HepG2 (cell line): ENCODE measurements around the gene RECQL. TPM values are rescaled to one million over a fixed set of nuclear protein-coding genes. Genes with fewer than 3 reads are reported as not detected.
A peak's percentile ranks its signal among the peaks of the same experiment; 100 is the strongest.

Experiments
- ATAC-seq: fragments of 200-7000 bp; cut with Tn5 transposase; 3 replicates; pipeline ENCODE4 v1.9.1; 2020; ENCODE audit warnings: mild to moderate bottlenecking, moderate library complexity
- BruUV-seq: library from RNA; stranded (reverse); fragments of 400-500 nt; replicated peaks from 2 replicates; lab custom pipeline; 2021; lab: Mats Ljungman, UMichigan
- CTCF ChIA-PET: fragments of 300-600 bp; formaldehyde crosslinking; extraction: SDS; loops from one replicate; lab custom pipeline; 2021; ENCODE audit warnings: low total read pairs, inconsistent platforms, low intra/inter-chr PET ratio; lab: Yijun Ruan, JAX
- POLR2A ChIA-PET: fragments of 350-600 bp; sonication (Branson Sonifier 250); formaldehyde crosslinking; loops from one replicate; lab custom pipeline; 2020; ENCODE audit warnings: antibody characterized with exemption, inconsistent platforms; lab: Yijun Ruan, JAX
- DNase-seq: peaks from one replicate; pipeline ENCODE4 v3.0.0-alpha.2; 2015; ENCODE audit warnings: low spot score
- FAIRE-seq: peaks from 3 replicates; lab custom pipeline; 2011; peaks lifted over from hg19 to GRCh38; lab: Jason Lieb, UNC
- H2AFZ ChIP-seq: one replicate; pipeline ENCODE4 v1.6.1; 2011; ENCODE audit warnings: low read length, inconsistent platforms
- H3K27ac ChIP-seq: fragments of 300-600 bp; 3 replicates; pipeline ENCODE4 v1.8.0; 2011; ENCODE audit warnings: mixed run types, mild to moderate bottlenecking, mixed read lengths, low read length, inconsistent platforms; ENCODE audit not compliant: insufficient read depth; ENCODE audit errors: extremely low read length
- H3K27me3 ChIP-seq, 2 experiments: fragments of 200-600 bp in 1 of 2; 2 replicates in 1 of 2; 3 replicates in 1 of 2; pipeline versions ENCODE4 v1.6.0 to v1.8.0; 2011; ENCODE audit warnings: low read length in 2 of 2, mild to moderate bottlenecking in 2 of 2, moderate library complexity in 2 of 2, inconsistent platforms in 1 of 2; ENCODE audit not compliant: insufficient read depth in 2 of 2, control insufficient read depth in 1 of 2
- H3K36me3 ChIP-seq, 2 experiments: fragments of 200-600 bp in 1 of 2; replicated peaks in 1 of 2; 2 replicates in 1 of 2; 3 replicates in 1 of 2; pipeline versions ENCODE4 v1.5.1 to v1.8.0; 2011; ENCODE audit warnings: low read length in 2 of 2, inconsistent platforms in 1 of 2; ENCODE audit not compliant: insufficient read depth in 2 of 2, control insufficient read depth in 1 of 2
- H3K4me1 ChIP-seq: 2 replicates; pipeline ENCODE4 v1.5.1; 2012; ENCODE audit warnings: low read length, inconsistent platforms; ENCODE audit not compliant: insufficient read depth
- H3K4me2 ChIP-seq: 2 replicates; pipeline ENCODE4 v1.6.0; 2011; ENCODE audit warnings: low read depth, low read length, inconsistent platforms
- H3K4me3 ChIP-seq, 3 experiments: fragments of 200-600 bp in 1 of 3; sonication (generic), shearing (Covaris generic) in 1 of 3; replicated peaks in 1 of 3; 2 replicates each; pipeline ENCODE4 v1.5.1; 2011 to 2016; ENCODE audit warnings: low read length in 3 of 3, inconsistent platforms in 2 of 3, low read depth in 2 of 3, mild to moderate bottlenecking in 2 of 3, control low read depth in 1 of 3, mixed read lengths in 1 of 3; ENCODE audit not compliant: insufficient read depth in 1 of 3
- H3K79me2 ChIP-seq: one replicate; pipeline ENCODE4 v1.6.1; 2011; ENCODE audit warnings: low read length, inconsistent platforms; ENCODE audit not compliant: insufficient read depth
- H3K9ac ChIP-seq: 2 replicates; pipeline ENCODE4 v1.6.0; 2011; ENCODE audit warnings: mild to moderate bottlenecking, low read depth, low read length, inconsistent platforms; ENCODE audit not compliant: insufficient read depth
- H3K9me3 ChIP-seq: 2 replicates; pipeline ENCODE4 v1.5.1; 2012; ENCODE audit warnings: mild to moderate bottlenecking, low read length
- H4K20me1 ChIP-seq: 2 replicates; pipeline ENCODE4 v1.6.0; 2011; ENCODE audit warnings: inconsistent platforms, mild to moderate bottlenecking, low read length, moderate library complexity; ENCODE audit not compliant: insufficient read depth
- ATF7 ChIP-seq, 2 experiments: fragments of 450-650 bp in 1 of 2; sonication (generic) in 1 of 2; formaldehyde crosslinking in 1 of 2; IDR thresholded peaks; 2 replicates each; pipeline versions ENCODE4 v1.4.0 to v1.6.1; 2016 to 2020; ENCODE audit warnings: antibody characterized with exemption in 1 of 2, mild to moderate bottlenecking in 1 of 2, missing genetic modification reagents in 1 of 2
- BCL3 ChIP-seq: sonication (generic); formaldehyde crosslinking; IDR thresholded peaks from 2 replicates; pipeline ENCODE4 v1.5.1; 2020; ENCODE audit warnings: mild to moderate bottlenecking, missing genetic modification reagents, moderate library complexity
- IKZF4 ChIP-seq: sonication (generic); formaldehyde crosslinking; IDR thresholded peaks from 2 replicates; pipeline ENCODE4 v1.5.1; 2020; ENCODE audit warnings: borderline replicate concordance, mild to moderate bottlenecking, low read depth, missing genetic modification reagents; ENCODE audit errors: not compliant biosample characterization
- MAX ChIP-seq: IDR thresholded peaks from 2 replicates; pipeline ENCODE4 v1.6.1; 2012; ENCODE audit warnings: inconsistent platforms
- NR2F2 ChIP-seq: IDR thresholded peaks from 2 replicates; pipeline ENCODE4 v1.6.1; 2012; ENCODE audit warnings: low read depth, inconsistent platforms, borderline replicate concordance
- SP1 ChIP-seq, 2 experiments: fragments of 450-650 bp in 1 of 2; sonication (generic) in 1 of 2; formaldehyde crosslinking in 1 of 2; IDR thresholded peaks; 2 replicates each; pipeline versions ENCODE4 v1.4.0 to v1.6.1; 2016 to 2020; ENCODE audit warnings: missing genetic modification reagents in 1 of 2
- WGBS: methylation state at CpG from one replicate; pipeline ENCODE4 v1.1.6; 2017; ENCODE audit warnings: low lambda C conversion rate; 5-methylcytosine and 5-hydroxymethylcytosine counted together
- in situ Hi-C: cut with HindIII; loops from 2 replicates; pipeline ENCODE4 v1.10.0; 2017; ENCODE audit warnings: low pct_unique_long_range_greater_than_20kb; ENCODE audit not compliant: extremely low pct_ligation_motif_present
- intact Hi-C: fragments of 100-400 bp; cut with micrococcal nuclease; formaldehyde crosslinking; loops from one replicate; pipeline ENCODE4 v1.10.0; 2022; ENCODE audit not compliant: unreplicated experiment
- polyA plus RNA-seq, 8 experiments: library from polyadenylated mRNA; depleted of rRNA in 3 of 8; stranded (reverse) in 7 of 8; unstranded in 1 of 8; fragments of >200 nt; fragmentation: Illumina TruSeq in 4 of 8; extraction: Trizol in 4 of 8; gene quantifications; 2 replicates each; pipeline versions ENCODE4 v1.2.1 to v1.2.3, GENCODE V29; 2011 to 2016; ENCODE audit warnings: low read depth in 4 of 8, missing spikeins in 1 of 8, mixed read lengths in 1 of 8; ENCODE audit not compliant: insufficient read depth in 1 of 8
- total RNA-seq, 5 experiments: library from RNA; depleted of rRNA; stranded (reverse); fragments of >200 nt; fragmentation: Illumina TruSeq; extraction: Trizol; gene quantifications; 2 replicates each; pipeline ENCODE4 v1.2.3, GENCODE V29; 2016; ENCODE audit warnings: low read depth in 1 of 5
- TF ChIP-seq, protein P1 (sequence below): sonication (generic); formaldehyde crosslinking; IDR thresholded peaks from 2 replicates; pipeline ENCODE4 v1.8.0; 2022; ENCODE audit warnings: mild to moderate bottlenecking, missing genetic modification reagents, borderline replicate concordance
- TF ChIP-seq, protein P2 (sequence below): sonication (generic); formaldehyde crosslinking; IDR thresholded peaks from 2 replicates; pipeline ENCODE4 v1.4.0; 2020; ENCODE audit warnings: missing genetic modification reagents
- TF ChIP-seq, protein P3 (sequence below): IDR thresholded peaks from 2 replicates; pipeline ENCODE4 v1.6.1; 2012; ENCODE audit warnings: low read depth, low read length, improper control_type of control experiment
- TF ChIP-seq, protein P4 (sequence below): sonication (generic); formaldehyde crosslinking; IDR thresholded peaks from 2 replicates; pipeline ENCODE4 v1.4.0; 2020; ENCODE audit warnings: missing genetic modification reagents
- TF ChIP-seq, protein P5 (sequence below): sonication (generic); formaldehyde crosslinking; IDR thresholded peaks from 2 replicates; pipeline ENCODE4 v1.5.0; 2020; ENCODE audit warnings: mild to moderate bottlenecking, missing genetic modification reagents, borderline replicate concordance

The RECQL gene
- total and polyA plus RNA-seq, 2 of the 13 experiments (the other 11 are each of a cell fraction or from before 2014, with no cell fraction given) = 7.2 to 41.5 TPM

DNA sequence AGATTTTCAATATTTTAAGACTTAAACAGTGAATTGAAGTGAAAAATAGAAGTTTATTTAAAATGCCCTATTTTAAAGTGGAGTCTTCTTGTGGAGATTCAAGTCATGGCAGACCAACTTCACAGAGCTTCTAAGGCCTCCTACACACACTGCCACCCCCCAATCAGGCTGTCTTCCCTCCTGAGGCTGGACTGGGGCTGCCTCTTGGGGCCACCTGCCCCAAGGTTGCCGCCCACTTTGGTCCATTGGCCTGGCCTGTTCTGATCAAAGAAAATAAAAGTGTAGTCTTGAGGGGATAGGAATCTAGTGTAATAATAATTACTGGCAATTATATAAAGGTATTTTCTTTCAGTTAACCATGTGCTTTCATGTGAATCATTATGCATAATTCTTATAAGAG is 1.4 kb upstream of the RECQL start:
- POLR2A ChIA-PET = no interaction called here
- BruUV-seq = TSS peak; percentile 56
- no peaks in the 10 kb centered on the region for H3K9me3 ChIP-seq

More for the DNA sequence above, 1.4 kb upstream of the RECQL start:
- Histone ChIP-seq H3K9ac (peak overlapping the region; percentile 88), H3K27ac (no peak overlapping the region), H3K4me3 (peak overlapping the region; percentile 87 to 95 (median 95)), H3K36me3 (peaks cover 0 to 10% of the 10 kb centered on the region in 2 experiments; a peak in 2 of 5 replicates), H2AFZ (no peak overlapping the region), H3K4me2 (peak overlapping the region; percentile 76), H3K27me3 (no peaks in the 10 kb centered on the region; a peak in 1 of 5 replicates), H3K79me2 (peaks cover 55% of the 10 kb centered on the region), H3K4me1 (peaks cover 33% of the 10 kb centered on the region), H4K20me1 (peaks cover 3% of the 10 kb centered on the region; the same call in 1 of the 2 replicates)
- in situ Hi-C loops = loop anchor here (25.0 kb wide), 1 partner anchor 534 kb away; the partner anchor contains the start of gene CMAS
- CTCF ChIA-PET = no interaction called here
- FAIRE-seq (no peak), ATAC-seq (no peak), DNase-seq (no peak)
- intact Hi-C loops = loop anchor here (10.0 kb wide), 1 partner anchor 152 kb away; the partner anchor contains the start of gene LDHB
- 67% methylated on average over 1 of the region's 1 CpG for WGBS
- TF ChIP-seq, protein P1, sequence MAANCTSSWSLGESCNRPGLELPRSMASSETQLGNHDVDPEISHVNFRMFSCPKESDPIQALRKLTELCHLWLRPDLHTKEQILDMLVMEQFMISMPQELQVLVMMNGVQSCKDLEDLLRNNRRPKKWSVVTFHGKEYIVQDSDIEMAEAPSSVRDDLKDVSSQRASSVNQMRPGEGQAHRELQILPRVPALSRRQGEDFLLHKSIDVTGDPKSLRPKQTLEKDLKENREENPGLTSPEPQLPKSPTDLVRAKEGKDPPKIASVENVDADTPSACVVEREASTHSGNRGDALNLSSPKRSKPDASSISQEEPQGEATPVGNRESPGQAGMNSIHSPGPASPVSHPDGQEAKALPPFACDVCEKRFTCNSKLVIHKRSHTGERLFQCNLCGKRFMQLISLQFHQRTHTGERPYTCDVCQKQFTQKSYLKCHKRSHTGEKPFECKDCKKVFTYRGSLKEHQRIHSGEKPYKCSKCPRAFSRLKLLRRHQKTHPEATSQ (CRISPR knock-in tag) = no peak
- TF ChIP-seq, protein P2, sequence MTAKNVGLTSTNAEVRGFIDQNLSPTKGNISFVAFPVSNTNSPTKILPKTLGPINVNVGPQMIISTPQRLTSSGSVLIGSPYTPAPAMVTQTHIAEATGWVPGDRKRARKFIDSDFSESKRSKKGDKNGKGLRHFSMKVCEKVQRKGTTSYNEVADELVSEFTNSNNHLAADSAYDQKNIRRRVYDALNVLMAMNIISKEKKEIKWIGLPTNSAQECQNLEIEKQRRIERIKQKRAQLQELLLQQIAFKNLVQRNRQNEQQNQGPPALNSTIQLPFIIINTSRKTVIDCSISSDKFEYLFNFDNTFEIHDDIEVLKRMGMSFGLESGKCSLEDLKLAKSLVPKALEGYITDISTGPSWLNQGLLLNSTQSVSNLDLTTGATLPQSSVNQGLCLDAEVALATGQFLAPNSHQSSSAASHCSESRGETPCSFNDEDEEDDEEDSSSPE (CRISPR knock-in tag) = no peak
- TF ChIP-seq, protein P3, sequence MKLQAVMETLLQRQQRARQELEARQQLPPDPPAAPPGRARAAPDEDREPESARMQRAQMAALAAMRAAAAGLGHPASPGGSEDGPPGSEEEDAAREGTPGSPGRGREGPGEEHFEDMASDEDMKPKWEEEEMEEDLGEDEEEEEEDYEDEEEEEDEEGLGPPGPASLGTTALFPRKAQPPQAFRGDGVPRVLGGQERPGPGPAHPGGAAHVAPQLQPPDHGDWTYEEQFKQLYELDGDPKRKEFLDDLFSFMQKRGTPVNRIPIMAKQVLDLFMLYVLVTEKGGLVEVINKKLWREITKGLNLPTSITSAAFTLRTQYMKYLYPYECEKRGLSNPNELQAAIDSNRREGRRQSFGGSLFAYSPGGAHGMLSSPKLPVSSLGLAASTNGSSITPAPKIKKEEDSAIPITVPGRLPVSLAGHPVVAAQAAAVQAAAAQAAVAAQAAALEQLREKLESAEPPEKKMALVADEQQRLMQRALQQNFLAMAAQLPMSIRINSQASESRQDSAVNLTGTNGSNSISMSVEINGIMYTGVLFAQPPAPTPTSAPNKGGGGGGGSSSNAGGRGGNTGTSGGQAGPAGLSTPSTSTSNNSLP = no peak
- TF ChIP-seq NR2F2 (no peak), SP1 (IDR thresholded peaks at IDR 0.05) (no peak), SP1 (CRISPR knock-in tag; IDR thresholded peaks at IDR 0.05) (no peak), IKZF4 (CRISPR knock-in tag) (no peak), BCL3 (CRISPR knock-in tag) (no peak), ATF7 (IDR thresholded peaks at IDR 0.05) (no peak), ATF7 (CRISPR knock-in tag; IDR thresholded peaks at IDR 0.05) (no peak), MAX (no peak)
- TF ChIP-seq, protein P4, sequence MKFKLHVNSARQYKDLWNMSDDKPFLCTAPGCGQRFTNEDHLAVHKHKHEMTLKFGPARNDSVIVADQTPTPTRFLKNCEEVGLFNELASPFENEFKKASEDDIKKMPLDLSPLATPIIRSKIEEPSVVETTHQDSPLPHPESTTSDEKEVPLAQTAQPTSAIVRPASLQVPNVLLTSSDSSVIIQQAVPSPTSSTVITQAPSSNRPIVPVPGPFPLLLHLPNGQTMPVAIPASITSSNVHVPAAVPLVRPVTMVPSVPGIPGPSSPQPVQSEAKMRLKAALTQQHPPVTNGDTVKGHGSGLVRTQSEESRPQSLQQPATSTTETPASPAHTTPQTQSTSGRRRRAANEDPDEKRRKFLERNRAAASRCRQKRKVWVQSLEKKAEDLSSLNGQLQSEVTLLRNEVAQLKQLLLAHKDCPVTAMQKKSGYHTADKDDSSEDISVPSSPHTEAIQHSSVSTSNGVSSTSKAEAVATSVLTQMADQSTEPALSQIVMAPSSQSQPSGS = no peak
- TF ChIP-seq, protein P5, sequence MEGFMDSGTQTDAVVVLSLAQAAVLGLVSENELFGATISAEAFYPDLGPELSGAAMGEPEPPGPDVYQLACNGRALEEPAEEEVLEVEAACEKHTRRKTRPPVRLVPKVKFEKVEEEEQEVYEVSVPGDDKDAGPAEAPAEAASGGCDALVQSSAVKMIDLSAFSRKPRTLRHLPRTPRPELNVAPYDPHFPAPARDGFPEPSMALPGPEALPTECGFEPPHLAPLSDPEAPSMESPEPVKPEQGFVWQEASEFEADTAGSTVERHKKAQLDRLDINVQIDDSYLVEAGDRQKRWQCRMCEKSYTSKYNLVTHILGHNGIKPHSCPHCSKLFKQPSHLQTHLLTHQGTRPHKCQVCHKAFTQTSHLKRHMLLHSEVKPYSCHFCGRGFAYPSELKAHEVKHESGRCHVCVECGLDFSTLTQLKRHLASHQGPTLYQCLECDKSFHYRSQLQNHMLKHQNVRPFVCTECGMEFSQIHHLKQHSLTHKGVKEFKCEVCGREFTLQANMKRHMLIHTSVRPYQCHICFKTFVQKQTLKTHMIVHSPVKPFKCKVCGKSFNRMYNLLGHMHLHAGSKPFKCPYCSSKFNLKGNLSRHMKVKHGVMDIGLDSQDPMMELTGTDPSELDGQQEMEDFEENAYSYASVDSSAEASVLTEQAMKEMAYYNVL (CRISPR knock-in tag) = no peak
